ENCODE data around the gene HDAC4. TPM values are rescaled to one million over a fixed set of nuclear protein-coding genes. Genes with fewer than 3 reads are reported as not detected.

The HDAC4 gene
- total and polyA plus RNA-seq, 4 donors, result 2.9 to 37.2 (median 4.4) TPM

DNA sequence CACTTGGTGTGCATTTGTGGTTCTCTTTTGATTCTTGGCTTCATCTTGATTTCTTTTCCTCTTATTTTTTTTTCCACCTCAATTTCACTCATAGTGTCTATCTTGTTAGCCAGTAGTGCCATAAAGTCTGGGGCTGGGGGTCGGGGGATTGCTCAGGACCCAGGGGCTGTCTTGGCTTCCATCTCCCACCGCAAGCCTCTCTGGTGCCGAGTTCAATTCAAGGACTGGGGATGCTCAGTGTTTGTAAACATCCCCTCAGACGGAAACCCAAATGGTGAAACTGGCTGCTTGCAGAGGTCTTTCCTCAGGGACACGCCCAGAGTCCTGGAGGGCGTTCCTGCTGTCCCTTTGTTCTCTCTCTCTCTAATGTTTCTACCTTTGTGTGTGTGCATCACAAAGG, 379.6 kb downstream of the HDAC4 start (continued):
- TF ChIP-seq HNF4G (IDR thresholded peaks at IDR 0.05) (no peak), FOXA2 (IDR thresholded peaks at IDR 0.05) (no peak), YY1 (IDR thresholded peaks at IDR 0.05) (no peak), GABPA (IDR thresholded peaks at IDR 0.05 in 1 of 2, conservative IDR thresholded peaks at IDR 0.05 in 1 of 2) (no peak), NR2F2 (IDR thresholded peaks at IDR 0.05) (no peak), JUND (IDR thresholded peaks at IDR 0.05) (no peak), MAX (IDR thresholded peaks at IDR 0.05) (no peak), TAF1 (conservative IDR thresholded peaks at IDR 0.05) (no peak)
- TF ChIP-seq, protein P1, sequence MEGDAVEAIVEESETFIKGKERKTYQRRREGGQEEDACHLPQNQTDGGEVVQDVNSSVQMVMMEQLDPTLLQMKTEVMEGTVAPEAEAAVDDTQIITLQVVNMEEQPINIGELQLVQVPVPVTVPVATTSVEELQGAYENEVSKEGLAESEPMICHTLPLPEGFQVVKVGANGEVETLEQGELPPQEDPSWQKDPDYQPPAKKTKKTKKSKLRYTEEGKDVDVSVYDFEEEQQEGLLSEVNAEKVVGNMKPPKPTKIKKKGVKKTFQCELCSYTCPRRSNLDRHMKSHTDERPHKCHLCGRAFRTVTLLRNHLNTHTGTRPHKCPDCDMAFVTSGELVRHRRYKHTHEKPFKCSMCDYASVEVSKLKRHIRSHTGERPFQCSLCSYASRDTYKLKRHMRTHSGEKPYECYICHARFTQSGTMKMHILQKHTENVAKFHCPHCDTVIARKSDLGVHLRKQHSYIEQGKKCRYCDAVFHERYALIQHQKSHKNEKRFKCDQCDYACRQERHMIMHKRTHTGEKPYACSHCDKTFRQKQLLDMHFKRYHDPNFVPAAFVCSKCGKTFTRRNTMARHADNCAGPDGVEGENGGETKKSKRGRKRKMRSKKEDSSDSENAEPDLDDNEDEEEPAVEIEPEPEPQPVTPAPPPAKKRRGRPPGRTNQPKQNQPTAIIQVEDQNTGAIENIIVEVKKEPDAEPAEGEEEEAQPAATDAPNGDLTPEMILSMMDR (IDR thresholded peaks at IDR 0.05; ENCODE audit: low read depth, low read length, missing input control), result no peak

DNA sequence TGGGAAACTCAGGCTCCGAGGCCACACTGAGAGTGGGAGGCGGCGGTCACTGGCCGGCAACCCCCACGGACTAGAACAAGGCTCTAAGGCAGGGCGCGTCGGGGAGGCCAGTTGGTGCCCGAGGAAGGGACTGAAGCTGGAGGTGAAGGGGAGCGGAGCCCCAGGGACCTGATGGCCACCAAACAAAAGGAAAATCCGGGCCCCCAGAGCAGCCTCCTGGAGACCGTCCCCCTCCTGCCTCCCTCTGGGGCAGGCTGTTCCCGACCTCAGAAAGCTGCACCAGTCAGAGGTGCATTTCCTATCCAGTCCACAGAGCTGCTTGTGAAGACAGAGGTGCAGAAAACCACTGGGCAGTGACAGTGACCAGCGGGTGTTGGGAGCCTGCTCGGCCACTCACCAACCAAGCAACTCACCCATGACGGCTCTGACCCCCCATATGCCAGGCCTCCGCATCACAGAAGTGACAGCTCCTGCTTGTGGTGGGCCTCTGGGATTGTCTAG, 380.2 kb downstream of the HDAC4 start:
- H3K27me3 ChIP-seq (ENCODE audit: control insufficient read depth in 4 of 4, insufficient read depth in 4 of 4, low read length in 3 of 4), result peaks cover 0 to 3% (median 0%) of the 10 kb centered on the region in 4 donors
- no peak overlapping the region for H3K9ac ChIP-seq (ENCODE audit: low read depth in 1 of 2, low read length in 2 of 2)
- no peak for TF ChIP-seq TAF1 (conservative IDR thresholded peaks at IDR 0.05)
- TF ChIP-seq NR2F2 (IDR thresholded peaks at IDR 0.05), result no peak
- TF ChIP-seq, protein P2, sequence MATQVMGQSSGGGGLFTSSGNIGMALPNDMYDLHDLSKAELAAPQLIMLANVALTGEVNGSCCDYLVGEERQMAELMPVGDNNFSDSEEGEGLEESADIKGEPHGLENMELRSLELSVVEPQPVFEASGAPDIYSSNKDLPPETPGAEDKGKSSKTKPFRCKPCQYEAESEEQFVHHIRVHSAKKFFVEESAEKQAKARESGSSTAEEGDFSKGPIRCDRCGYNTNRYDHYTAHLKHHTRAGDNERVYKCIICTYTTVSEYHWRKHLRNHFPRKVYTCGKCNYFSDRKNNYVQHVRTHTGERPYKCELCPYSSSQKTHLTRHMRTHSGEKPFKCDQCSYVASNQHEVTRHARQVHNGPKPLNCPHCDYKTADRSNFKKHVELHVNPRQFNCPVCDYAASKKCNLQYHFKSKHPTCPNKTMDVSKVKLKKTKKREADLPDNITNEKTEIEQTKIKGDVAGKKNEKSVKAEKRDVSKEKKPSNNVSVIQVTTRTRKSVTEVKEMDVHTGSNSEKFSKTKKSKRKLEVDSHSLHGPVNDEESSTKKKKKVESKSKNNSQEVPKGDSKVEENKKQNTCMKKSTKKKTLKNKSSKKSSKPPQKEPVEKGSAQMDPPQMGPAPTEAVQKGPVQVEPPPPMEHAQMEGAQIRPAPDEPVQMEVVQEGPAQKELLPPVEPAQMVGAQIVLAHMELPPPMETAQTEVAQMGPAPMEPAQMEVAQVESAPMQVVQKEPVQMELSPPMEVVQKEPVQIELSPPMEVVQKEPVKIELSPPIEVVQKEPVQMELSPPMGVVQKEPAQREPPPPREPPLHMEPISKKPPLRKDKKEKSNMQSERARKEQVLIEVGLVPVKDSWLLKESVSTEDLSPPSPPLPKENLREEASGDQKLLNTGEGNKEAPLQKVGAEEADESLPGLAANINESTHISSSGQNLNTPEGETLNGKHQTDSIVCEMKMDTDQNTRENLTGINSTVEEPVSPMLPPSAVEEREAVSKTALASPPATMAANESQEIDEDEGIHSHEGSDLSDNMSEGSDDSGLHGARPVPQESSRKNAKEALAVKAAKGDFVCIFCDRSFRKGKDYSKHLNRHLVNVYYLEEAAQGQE (IDR thresholded peaks at IDR 0.05), result no peak
- no peak for TF ChIP-seq MAX (IDR thresholded peaks at IDR 0.05)
- TF ChIP-seq RAD21 (IDR thresholded peaks at IDR 0.05), result no peak
- no peak for TF ChIP-seq SP1 (IDR thresholded peaks at IDR 0.05)
- TF ChIP-seq JUND (IDR thresholded peaks at IDR 0.05), result no peak
- no peak for TF ChIP-seq HNF4G (IDR thresholded peaks at IDR 0.05)
- no peak for TF ChIP-seq YY1 (IDR thresholded peaks at IDR 0.05)
- no peak for TF ChIP-seq FOXA2 (IDR thresholded peaks at IDR 0.05)
- no peak for TF ChIP-seq RXRA (IDR thresholded peaks at IDR 0.05)
- no peaks in the 10 kb centered on the region for H3K36me3 ChIP-seq (ENCODE audit: control insufficient read depth in 4 of 4, insufficient read depth in 3 of 4, low read depth in 1 of 4, low read length in 3 of 4)
- H3K4me1 ChIP-seq (ENCODE audit: control insufficient read depth in 4 of 4, insufficient read depth in 4 of 4, low read length in 3 of 4), result no peaks in the 10 kb centered on the region
- 86% methylated on average over 17 of the region's 17 CpGs for WGBS
- no peaks in the 10 kb centered on the region for H3K9me3 ChIP-seq (ENCODE audit: control insufficient read depth in 4 of 4, low read length in 3 of 4)
- no peak for DNase-seq (ENCODE audit: low spot score)
- no peak overlapping the region for H3K27ac ChIP-seq (ENCODE audit: low read depth in 1 of 2, low read length in 2 of 2)
- no peak overlapping the region for H3K4me3 ChIP-seq (ENCODE audit: low read depth in 1 of 3, low read length in 3 of 3)

DNA sequence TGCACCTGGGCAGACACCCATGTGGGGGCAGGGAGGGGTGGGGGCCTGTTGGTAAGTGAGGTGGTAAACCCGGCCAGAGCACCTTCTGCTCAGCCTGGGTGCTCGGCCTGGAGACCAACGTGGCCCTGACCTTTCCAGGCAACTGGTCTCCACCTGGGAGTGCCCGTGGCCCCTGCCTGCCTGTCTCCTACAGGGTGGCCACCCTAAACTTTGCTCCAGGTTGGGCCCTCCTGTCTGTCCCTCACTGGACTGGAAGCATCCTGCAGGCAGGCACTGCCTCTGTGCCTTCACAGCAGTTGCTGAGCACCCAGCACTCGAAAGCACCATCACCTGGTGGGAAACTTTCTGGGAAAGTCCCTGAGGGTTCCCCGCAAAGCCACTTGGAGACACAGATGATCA, 381.6 kb downstream of the HDAC4 start:
- H3K4me3 ChIP-seq (ENCODE audit: low read depth in 1 of 3, low read length in 3 of 3), result no peak overlapping the region
- H3K4me1 ChIP-seq (ENCODE audit: control insufficient read depth in 4 of 4, insufficient read depth in 4 of 4, low read length in 3 of 4), result no peaks in the 10 kb centered on the region
- H3K27ac ChIP-seq (ENCODE audit: low read depth in 1 of 2, low read length in 2 of 2), result no peak overlapping the region
- H3K9me3 ChIP-seq (ENCODE audit: control insufficient read depth in 4 of 4, low read length in 3 of 4), result no peaks in the 10 kb centered on the region
- TF ChIP-seq MAX (IDR thresholded peaks at IDR 0.05) (no peak), FOXA2 (IDR thresholded peaks at IDR 0.05) (no peak), ZBTB33 (IDR thresholded peaks at IDR 0.05) (no peak), FOXA1 (IDR thresholded peaks at IDR 0.05) (no peak), SP1 (IDR thresholded peaks at IDR 0.05) (no peak), GABPA (IDR thresholded peaks at IDR 0.05 in 1 of 2, conservative IDR thresholded peaks at IDR 0.05 in 1 of 2) (no peak), HNF4A (conservative IDR thresholded peaks at IDR 0.05) (no peak), TAF1 (conservative IDR thresholded peaks at IDR 0.05) (no peak), NR2F2 (IDR thresholded peaks at IDR 0.05) (no peak), YY1 (IDR thresholded peaks at IDR 0.05) (no peak), HNF4G (IDR thresholded peaks at IDR 0.05) (no peak), RAD21 (IDR thresholded peaks at IDR 0.05) (no peak), RXRA (IDR thresholded peaks at IDR 0.05) (no peak)
- TF ChIP-seq, protein P2 (IDR thresholded peaks at IDR 0.05), result no peak
- WGBS, result 87% methylated on average over 6 of the region's 6 CpGs
- peaks cover 0 to 3% (median 0%) of the 10 kb centered on the region in 4 donors for H3K27me3 ChIP-seq (ENCODE audit: control insufficient read depth in 4 of 4, insufficient read depth in 4 of 4, low read length in 3 of 4)
- no peaks in the 10 kb centered on the region for H3K36me3 ChIP-seq (ENCODE audit: control insufficient read depth in 4 of 4, insufficient read depth in 3 of 4, low read depth in 1 of 4, low read length in 3 of 4)
- no peak overlapping the region for H3K9ac ChIP-seq (ENCODE audit: low read depth in 1 of 2, low read length in 2 of 2)
- DNase-seq (ENCODE audit: low spot score), result no peak
